Nephron progenitor cell (in vitro differentiated cells): ENCODE measurements around the gene LCLAT1.
"Not testable (repeated sequence)": the region's sequence is repeated elsewhere in the genome, so short reads cannot be mapped to it uniquely, and the experiment has no call there.

ENCODE experiments used
- DNase-seq: peaks from one replicate; pipeline ENCODE4 v3.0.0; 2021
- H3K27ac Mint-ChIP-seq: 2 replicates; pipeline ENCODE4 v1.8.0; 2021; ENCODE audit warnings: mild to moderate bottlenecking, moderate library complexity, mixed read lengths
- H3K27me3 Mint-ChIP-seq: 2 replicates; pipeline ENCODE4 v1.8.0; 2021; ENCODE audit warnings: mild to moderate bottlenecking, low read depth, mixed read lengths; ENCODE audit not compliant: poor library complexity
- H3K36me3 Mint-ChIP-seq: 2 replicates; pipeline ENCODE4 v1.8.0; 2021; ENCODE audit warnings: low read depth, mixed read lengths
- H3K4me1 Mint-ChIP-seq: 2 replicates; pipeline ENCODE4 v1.8.0; 2021; ENCODE audit warnings: mixed read lengths
- H3K4me3 Mint-ChIP-seq: 2 replicates; pipeline ENCODE4 v1.8.0; 2021; ENCODE audit warnings: mild to moderate bottlenecking, moderate library complexity, mixed read lengths
- H3K9me3 Mint-ChIP-seq: 2 replicates; pipeline ENCODE4 v1.8.0; 2021; ENCODE audit warnings: mild to moderate bottlenecking, moderate library complexity, mixed read lengths
- CTCF ChIP-seq: fragments of 200-600 bp; sonication (generic); IDR thresholded peaks from 2 replicates; pipeline ENCODE4 v1.5.0; 2021; ENCODE audit warnings: antibody characterized with exemption

LCLAT1 gene

GRCh38 chr2:30462131-30462857 lies 15.2 kb downstream of the LCLAT1 start:
- H3K27me3 Mint-ChIP-seq, result peaks cover 5% of the 10 kb centered on the region
- peaks cover 38% of the 10 kb centered on the region for H3K4me1 Mint-ChIP-seq
- H3K27ac Mint-ChIP-seq, result no peak overlapping the region
- peaks cover 13% of the 10 kb centered on the region for H3K9me3 Mint-ChIP-seq
- TF ChIP-seq CTCF, result no peak
- DNase-seq, result no peak
- peaks cover 37% of the 10 kb centered on the region for H3K36me3 Mint-ChIP-seq
- no peak overlapping the region for H3K4me3 Mint-ChIP-seq

DNA sequence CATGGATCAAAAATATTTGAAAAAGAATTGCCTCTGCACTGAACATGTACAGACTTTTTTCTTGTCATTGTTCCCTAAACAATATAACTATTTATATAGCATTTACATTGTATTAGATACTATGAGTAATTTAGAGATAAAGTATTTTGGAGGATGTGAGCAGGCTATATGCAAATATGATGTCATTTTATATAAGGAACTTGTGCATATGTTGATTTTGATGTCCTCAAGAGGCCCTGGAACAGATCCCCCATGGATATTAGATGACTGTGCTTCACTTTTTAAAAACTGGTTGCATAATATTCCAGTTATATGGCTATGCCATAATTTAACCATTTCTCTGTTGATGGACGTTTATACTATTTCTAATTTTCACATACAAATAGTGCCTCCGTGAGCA lies 16.5 kb downstream of the LCLAT1 start:
- no peak for TF ChIP-seq CTCF
- H3K27ac Mint-ChIP-seq, result no peak overlapping the region
- peaks cover 31% of the 10 kb centered on the region for H3K4me1 Mint-ChIP-seq
- peaks cover 36% of the 10 kb centered on the region for H3K36me3 Mint-ChIP-seq
- no peak for DNase-seq
- no peak overlapping the region for H3K4me3 Mint-ChIP-seq
- H3K9me3 Mint-ChIP-seq, result peaks cover 18% of the 10 kb centered on the region
- peaks cover 5% of the 10 kb centered on the region for H3K27me3 Mint-ChIP-seq

DNA sequence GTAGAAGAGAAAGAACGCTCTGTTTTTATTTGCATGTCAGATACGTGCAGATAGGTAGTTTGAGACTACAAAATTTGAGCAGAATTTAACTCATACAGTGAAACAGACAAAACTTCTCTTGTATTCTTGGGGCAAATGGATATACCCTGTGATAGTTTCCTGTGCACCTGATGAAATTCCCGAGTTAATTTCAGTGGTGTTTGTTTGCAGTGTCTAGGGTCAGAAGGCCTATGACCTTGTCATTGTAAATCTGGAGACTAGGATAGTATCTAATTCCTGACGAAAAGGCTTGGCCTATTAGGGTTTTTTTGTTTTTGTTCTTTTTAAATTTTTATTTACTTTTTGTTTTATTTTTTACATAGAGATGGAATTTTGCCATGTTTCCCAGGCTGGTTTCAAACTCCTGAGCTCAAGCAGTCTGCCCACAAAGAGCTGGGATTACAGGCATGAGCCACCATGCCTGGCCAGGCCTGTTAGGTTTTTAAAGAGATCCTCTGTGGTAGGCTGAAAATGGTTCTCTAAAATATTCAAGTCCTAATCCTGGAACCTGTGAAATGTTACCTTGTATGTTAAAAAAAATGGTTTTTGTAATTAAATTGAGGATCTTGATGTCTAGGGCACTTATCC lies 17.6 kb downstream of the LCLAT1 start:
- DNase-seq, result peak; percentile 30
- Mint-ChIP-seq H3K4me1 (peaks cover 27% of the 10 kb centered on the region), H3K4me3 (peak overlapping the region; percentile 47), H3K36me3 (peaks cover 43% of the 10 kb centered on the region), H3K9me3 (peaks cover 29% of the 10 kb centered on the region), H3K27me3 (no peaks in the 10 kb centered on the region), H3K27ac (peak overlapping the region; percentile 98)
- no peak for TF ChIP-seq CTCF

DNA sequence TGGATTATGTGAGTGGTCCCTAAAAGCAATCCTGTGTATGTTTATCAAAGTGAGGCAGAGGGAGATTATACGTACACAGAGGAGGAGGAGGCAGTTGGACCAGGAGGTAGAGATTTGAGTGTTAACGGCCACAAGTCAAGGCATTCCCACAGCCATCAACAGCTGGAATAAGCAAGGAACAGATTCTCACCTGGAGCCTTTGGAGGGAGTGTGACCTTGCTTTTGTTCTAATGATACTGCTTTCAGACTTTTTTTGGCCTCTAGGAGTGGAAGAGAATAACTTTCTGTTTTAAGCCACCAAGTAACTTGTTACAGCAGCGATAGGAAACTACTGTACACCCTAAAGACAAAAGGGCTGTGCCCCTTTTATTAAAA lies 18.1 kb downstream of the LCLAT1 start:
- Mint-ChIP-seq H3K27me3 (no peaks in the 10 kb centered on the region), H3K27ac (peak overlapping the region; percentile 98), H3K4me3 (peak overlapping the region; percentile 47), H3K36me3 (peaks cover 46% of the 10 kb centered on the region), H3K4me1 (peaks cover 26% of the 10 kb centered on the region), H3K9me3 (peaks cover 34% of the 10 kb centered on the region)
- DNase-seq, result no peak
- TF ChIP-seq CTCF, result no peak

DNA sequence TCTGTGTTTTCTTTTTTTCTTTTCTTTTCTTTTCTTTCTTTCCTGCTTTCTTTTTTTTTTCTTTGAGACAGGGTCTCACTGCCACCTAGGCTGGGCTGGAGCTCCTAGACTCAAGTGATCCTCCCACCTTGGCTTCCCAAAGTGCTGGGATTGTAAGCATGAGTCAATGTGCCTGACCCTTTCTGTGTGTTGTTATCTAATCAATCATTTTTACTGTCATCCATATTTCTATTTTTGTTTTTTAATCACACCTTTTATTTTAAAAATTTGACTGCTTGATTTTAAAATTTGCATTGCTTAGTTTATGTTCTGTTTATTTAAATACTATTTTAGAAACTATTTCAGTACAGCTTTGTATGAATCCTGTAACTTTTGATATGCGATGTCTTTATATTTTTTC lies 19.2 kb downstream of the LCLAT1 start:
- peak overlapping the region; percentile 72 for H3K4me3 Mint-ChIP-seq
- peaks cover 38% of the 10 kb centered on the region for H3K9me3 Mint-ChIP-seq
- peaks cover 40% of the 10 kb centered on the region for H3K36me3 Mint-ChIP-seq
- H3K27me3 Mint-ChIP-seq, result no peaks in the 10 kb centered on the region
- DNase-seq, result no peak
- peaks cover 26% of the 10 kb centered on the region for H3K4me1 Mint-ChIP-seq
- peak overlapping the region; percentile 96 for H3K27ac Mint-ChIP-seq
- TF ChIP-seq CTCF, result no peak

DNA sequence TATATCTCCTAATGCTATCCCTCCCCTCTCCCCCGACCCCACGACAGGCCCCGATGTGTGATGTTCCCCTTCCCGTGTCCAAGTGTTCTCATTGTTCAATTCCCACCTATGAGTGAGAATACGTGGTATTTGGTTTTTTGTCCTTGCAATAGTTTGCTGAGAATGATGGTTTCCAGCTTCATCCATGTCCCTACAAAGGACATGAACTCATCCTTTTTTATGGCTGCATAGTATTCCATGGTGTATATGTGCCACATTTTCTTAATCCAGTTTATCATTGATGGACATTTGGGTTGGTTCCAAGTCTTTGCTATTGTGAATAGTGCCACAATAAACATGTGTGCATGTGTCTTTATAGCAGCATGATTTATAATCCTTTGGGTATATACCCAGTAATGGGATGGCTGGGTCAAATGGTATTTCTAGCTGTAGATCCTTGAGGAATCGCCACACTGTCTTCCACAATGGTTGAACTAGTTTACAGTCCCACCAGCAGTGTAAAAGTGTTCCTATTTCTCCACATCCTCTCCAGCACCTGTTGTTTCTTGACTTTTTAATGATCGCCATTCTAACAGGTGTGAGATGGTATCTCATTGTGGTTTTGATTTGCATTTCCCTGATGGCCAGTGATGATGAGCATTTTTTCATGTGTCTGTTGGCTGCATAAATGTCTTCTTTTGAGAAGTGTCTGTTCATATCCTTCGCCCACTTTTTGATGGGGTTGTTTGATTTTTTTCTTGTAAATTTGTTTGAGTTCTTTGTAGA lies 20.2 kb downstream of the LCLAT1 start:
- not testable (repeated sequence) for H3K4me3 Mint-ChIP-seq, H3K27me3 Mint-ChIP-seq, H3K27ac Mint-ChIP-seq, DNase-seq
- Mint-ChIP-seq H3K9me3 (peaks cover 38% of the 10 kb centered on the region), H3K4me1 (peaks cover 26% of the 10 kb centered on the region), H3K36me3 (peaks cover 39% of the 10 kb centered on the region)
